Measurements from ENCODE around the gene RSPO3.

Gene RSPO3

DNA sequence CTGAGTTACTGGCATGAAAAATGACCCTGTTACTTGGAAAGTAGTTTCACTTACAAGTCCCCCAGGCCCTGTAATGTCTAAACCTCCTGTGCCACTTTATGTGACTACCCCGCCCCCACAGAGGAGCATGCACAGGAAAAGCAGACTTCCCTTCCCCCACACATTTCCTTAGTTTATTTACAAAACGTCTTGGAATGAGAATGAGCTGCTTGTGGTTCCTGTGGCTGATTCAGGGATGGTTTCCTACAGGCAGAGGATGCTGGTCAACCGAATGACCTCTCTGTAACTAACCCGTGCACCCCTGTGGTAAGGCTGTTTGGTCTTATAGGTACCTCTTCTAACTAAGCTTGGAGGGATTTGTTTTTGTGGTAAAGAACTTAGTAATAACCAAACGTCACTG lies 28.5 kb downstream of the RSPO3 start:
- TF ChIP-seq CTCF (IDR thresholded peaks at IDR 0.05; ENCODE audit: insufficient read depth, low read length, poor library complexity, severe bottlenecking) = no peak
- no peak for DNase-seq (ENCODE audit: extremely low read depth, insufficient read length)
- no peak overlapping the region for H3K4me3 ChIP-seq (replicated peaks; ENCODE audit: low read depth, low read length)
- no peaks in the 10 kb centered on the region for H3K27me3 ChIP-seq (replicated peaks; ENCODE audit: control insufficient read depth, insufficient read depth, low read length)
- no peaks in the 10 kb centered on the region for H3K36me3 ChIP-seq (ENCODE audit: control insufficient read depth, insufficient read depth, low read length)

DNA sequence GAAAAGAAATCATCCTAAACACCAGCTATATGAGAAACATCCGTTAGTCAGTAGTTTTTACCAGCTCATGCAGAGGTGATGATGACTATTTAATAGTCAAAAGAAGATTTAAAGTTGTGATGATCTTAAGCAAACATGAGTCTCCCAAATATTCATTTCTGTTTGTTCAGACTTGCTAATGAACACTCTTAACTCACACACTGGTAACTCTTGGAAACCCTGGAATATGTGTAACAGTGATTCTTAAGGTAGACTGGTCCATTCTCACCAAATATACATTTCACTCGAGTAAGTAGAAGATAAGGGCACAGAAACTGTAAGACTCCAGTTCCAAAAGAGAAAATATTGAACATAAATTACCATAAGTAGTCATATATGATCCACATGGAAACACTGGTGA lies 29.1 kb downstream of the RSPO3 start:
- H3K36me3 ChIP-seq (ENCODE audit: control insufficient read depth, insufficient read depth, low read length) = no peaks in the 10 kb centered on the region
- H3K4me3 ChIP-seq (replicated peaks; ENCODE audit: low read depth, low read length) = no peak overlapping the region
- H3K27me3 ChIP-seq (replicated peaks; ENCODE audit: control insufficient read depth, insufficient read depth, low read length) = no peaks in the 10 kb centered on the region
- no peak for DNase-seq (ENCODE audit: extremely low read depth, insufficient read length)
- TF ChIP-seq CTCF (IDR thresholded peaks at IDR 0.05; ENCODE audit: insufficient read depth, low read length, poor library complexity, severe bottlenecking) = no peak

- no peaks in the 10 kb centered on the region for H3K27me3 ChIP-seq (replicated peaks; ENCODE audit: control insufficient read depth, insufficient read depth, low read length)
Measured at GRCh38 chr6:127148511-127148910, 30.0 kb downstream of the RSPO3 start.

DNA sequence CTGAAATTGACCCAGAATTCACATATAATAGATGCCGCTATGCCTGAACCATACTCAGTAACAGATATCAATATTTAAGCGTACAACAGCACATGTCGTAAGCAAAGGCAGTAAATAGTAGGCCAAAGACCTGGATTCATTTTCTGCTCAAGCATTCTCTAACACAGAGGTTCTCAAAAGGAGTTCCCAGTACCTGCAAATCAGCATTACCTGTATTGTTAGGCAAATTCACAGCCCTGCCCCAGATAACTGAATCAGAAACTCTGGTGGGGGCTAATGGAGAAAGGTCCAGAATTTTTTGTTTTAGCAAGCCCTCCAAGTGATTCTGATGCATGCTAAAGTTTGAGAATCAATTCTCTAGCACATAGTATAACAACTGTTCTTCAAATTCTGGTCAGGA lies 36.0 kb downstream of the RSPO3 start:
- no peak for DNase-seq (ENCODE audit: extremely low read depth, insufficient read length)
- Histone ChIP-seq H3K4me3 (replicated peaks; ENCODE audit: low read depth, low read length) (no peak overlapping the region), H3K27me3 (replicated peaks; ENCODE audit: control insufficient read depth, insufficient read depth, low read length) (no peaks in the 10 kb centered on the region), H3K36me3 (ENCODE audit: control insufficient read depth, insufficient read depth, low read length) (no peaks in the 10 kb centered on the region)
- no peak for TF ChIP-seq CTCF (IDR thresholded peaks at IDR 0.05; ENCODE audit: insufficient read depth, low read length, poor library complexity, severe bottlenecking)

More at GRCh38 chr6:127148511-127148910, 30.0 kb downstream of the RSPO3 start:
- TF ChIP-seq CTCF (IDR thresholded peaks at IDR 0.05; ENCODE audit: insufficient read depth, low read length, poor library complexity, severe bottlenecking) = no peak
- DNase-seq (ENCODE audit: extremely low read depth, insufficient read length) = no peak
- no peak overlapping the region for H3K4me3 ChIP-seq (replicated peaks; ENCODE audit: low read depth, low read length)
- H3K36me3 ChIP-seq (ENCODE audit: control insufficient read depth, insufficient read depth, low read length) = no peaks in the 10 kb centered on the region

DNA sequence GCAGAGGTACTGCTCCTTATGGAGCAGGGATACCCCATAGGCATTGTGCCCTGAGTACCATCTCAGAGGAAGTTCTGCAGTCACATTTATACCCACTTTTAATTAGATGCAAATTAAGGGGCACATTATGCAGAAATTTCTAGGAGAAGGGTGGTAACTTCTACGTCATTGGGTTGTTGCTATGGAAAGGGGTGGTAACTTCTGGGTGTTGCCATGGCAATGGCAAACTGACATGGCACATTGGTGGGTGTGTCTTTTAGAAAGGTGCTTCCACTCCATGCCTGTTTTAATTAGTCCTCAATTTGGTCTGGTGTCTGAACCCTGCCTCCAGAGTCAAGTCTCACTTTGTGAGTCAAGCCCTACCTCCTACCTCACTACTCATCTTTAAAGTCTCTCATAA lies 42.0 kb downstream of the RSPO3 start:
- TF ChIP-seq CTCF (IDR thresholded peaks at IDR 0.05; ENCODE audit: insufficient read depth, low read length, poor library complexity, severe bottlenecking) = no peak
- no peaks in the 10 kb centered on the region for H3K27me3 ChIP-seq (replicated peaks; ENCODE audit: control insufficient read depth, insufficient read depth, low read length)
- no peaks in the 10 kb centered on the region for H3K36me3 ChIP-seq (ENCODE audit: control insufficient read depth, insufficient read depth, low read length)
- DNase-seq (ENCODE audit: extremely low read depth, insufficient read length) = no peak
- no peak overlapping the region for H3K4me3 ChIP-seq (replicated peaks; ENCODE audit: low read depth, low read length)

DNA sequence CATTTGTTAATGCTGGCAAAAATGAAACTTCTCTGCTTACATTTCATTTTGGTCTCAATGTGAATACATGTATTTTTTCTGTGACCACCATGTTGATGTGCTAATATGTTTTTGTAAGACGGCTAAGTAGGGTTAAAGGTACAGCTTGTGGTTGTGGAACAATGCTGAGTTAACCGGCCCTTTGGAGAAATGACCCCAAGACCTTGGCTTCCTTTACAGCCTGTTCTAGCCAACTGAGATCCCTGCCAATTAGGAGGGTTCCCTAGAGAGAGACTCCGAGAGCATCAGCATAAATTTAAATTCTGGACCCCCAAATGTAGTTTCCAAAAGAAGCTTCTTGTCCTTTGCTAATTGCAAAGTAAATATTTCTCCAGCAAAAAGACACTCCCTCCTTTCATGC lies 44.4 kb downstream of the RSPO3 start:
- Histone ChIP-seq H3K36me3 (ENCODE audit: control insufficient read depth, insufficient read depth, low read length) (no peaks in the 10 kb centered on the region), H3K27me3 (replicated peaks; ENCODE audit: control insufficient read depth, insufficient read depth, low read length) (no peaks in the 10 kb centered on the region), H3K4me3 (replicated peaks; ENCODE audit: low read depth, low read length) (no peak overlapping the region)
- TF ChIP-seq CTCF (IDR thresholded peaks at IDR 0.05; ENCODE audit: insufficient read depth, low read length, poor library complexity, severe bottlenecking) = no peak
- DNase-seq (ENCODE audit: extremely low read depth, insufficient read length) = no peak

Measured in GM06990 (cell line).